Measurements from ENCODE around the gene SBK2. TPM values are rescaled to one million over a fixed set of nuclear protein-coding genes. Genes with fewer than 3 reads are reported as not detected.
"Not testable (repeated sequence)": the region's sequence is repeated elsewhere in the genome, so short reads cannot be mapped to it uniquely, and the experiment has no call there.

The SBK2 gene
- total RNA-seq, 1 experiment from 2014 or later: 3.5 TPM

GRCh38 chr19:55535965-55536350 is 975 bp downstream of the SBK2 start:
- no TSS peak for BruUV-seq (replicated peaks)
- Histone ChIP-seq H3K4me1 (replicated peaks; ENCODE audit: insufficient read depth) (peaks cover 19% of the 10 kb centered on the region), H3K4me3 (no peak overlapping the region), H3K27ac (no peak overlapping the region), H4K20me1 (ENCODE audit: insufficient read depth) (no peaks in the 10 kb centered on the region), H3K9me3 (ENCODE audit: insufficient read depth, low read depth) (no peaks in the 10 kb centered on the region), H3K27me3 (ENCODE audit: insufficient read depth, low read depth) (no peaks in the 10 kb centered on the region), H2AFZ (no peak overlapping the region), H3K4me2 (no peak overlapping the region), H3K9me2 (ENCODE audit: insufficient read depth) (no peaks in the 10 kb centered on the region), H3F3A (ENCODE audit: insufficient read depth, low read depth) (peaks cover 33% of the 10 kb centered on the region), H3K36me3 (ENCODE audit: low read depth) (no peaks in the 10 kb centered on the region), H3K79me2 (ENCODE audit: low read depth) (no peaks in the 10 kb centered on the region)
- intact Hi-C loops (cut with micrococcal nuclease; ENCODE audit: unreplicated experiment): no loop called here
- DNase-seq: no peak
- ChIA-PET POLR2A (ENCODE audit: unreplicated experiment) (interaction anchor here (0.7 kb wide), 1 partner anchor 11 kb away, joined by 5 read pairs; no protein-coding TSS in a partner anchor), CTCF (interaction anchor here (0.6 kb wide), 1 partner anchor 24 kb away, joined by 3 read pairs; no protein-coding TSS in a partner anchor)
- TF ChIP-seq EZH2 (IDR thresholded peaks at IDR 0.05; ENCODE audit: low read depth) (no peak), CTCF (conservative IDR thresholded peaks at IDR 0.05) (no peak)

GRCh38 chr19:55535173-55535964 is 1.6 kb downstream of the SBK2 start:
- Histone ChIP-seq H4K20me1 (ENCODE audit: insufficient read depth) (no peaks in the 10 kb centered on the region), H3F3A (ENCODE audit: insufficient read depth, low read depth) (peaks cover 32% of the 10 kb centered on the region), H3K4me1 (replicated peaks; ENCODE audit: insufficient read depth) (peaks cover 19% of the 10 kb centered on the region), H3K36me3 (ENCODE audit: low read depth) (no peaks in the 10 kb centered on the region), H3K27me3 (ENCODE audit: insufficient read depth, low read depth) (no peaks in the 10 kb centered on the region), H3K4me2 (no peak overlapping the region), H3K79me2 (ENCODE audit: low read depth) (no peaks in the 10 kb centered on the region), H3K9me2 (ENCODE audit: insufficient read depth) (no peaks in the 10 kb centered on the region), H3K27ac (no peak overlapping the region), H3K9me3 (ENCODE audit: insufficient read depth, low read depth) (no peaks in the 10 kb centered on the region), H3K4me3 (no peak overlapping the region), H2AFZ (no peak overlapping the region)
- no peak for DNase-seq
- intact Hi-C loops (cut with micrococcal nuclease; ENCODE audit: unreplicated experiment): no loop called here
- ChIA-PET CTCF (interaction anchor here (0.6 kb wide), 2 partner anchors 23 to 67 kb away, joined by 3 read pairs; no protein-coding TSS in a partner anchor), POLR2A (ENCODE audit: unreplicated experiment) (interaction anchor here (0.6 to 0.7 kb wide), 3 partner anchors 12 to 322 kb away, joined by 5 to 19 read pairs (median 5); no protein-coding TSS in a partner anchor)
- TF ChIP-seq CTCF (conservative IDR thresholded peaks at IDR 0.05): no peak
- TF ChIP-seq EZH2 (IDR thresholded peaks at IDR 0.05; ENCODE audit: low read depth): no peak
- BruUV-seq (replicated peaks): no TSS peak

GRCh38 chr19:55534280-55534679 is 2.7 kb downstream of the SBK2 start:
- ChIA-PET CTCF (interaction anchor here (0.6 kb wide), 1 partner anchor 63 kb away, joined by 9 read pairs; no protein-coding TSS in a partner anchor), POLR2A (ENCODE audit: unreplicated experiment) (interaction anchor here (0.7 kb wide), 1 partner anchor 182 kb away, joined by 19 read pairs; no protein-coding TSS in a partner anchor)
- H3K4me2 ChIP-seq; H3K79me2 ChIP-seq (ENCODE audit: low read depth); H3K27me3 ChIP-seq (ENCODE audit: insufficient read depth, low read depth); H3K4me3 ChIP-seq; H3K27ac ChIP-seq; H3K36me3 ChIP-seq (ENCODE audit: low read depth); H2AFZ ChIP-seq; BruUV-seq (replicated peaks); H3K9me2 ChIP-seq (ENCODE audit: insufficient read depth); DNase-seq; H3K9me3 ChIP-seq (ENCODE audit: insufficient read depth, low read depth); H4K20me1 ChIP-seq (ENCODE audit: insufficient read depth); intact Hi-C loops (cut with micrococcal nuclease; ENCODE audit: unreplicated experiment): not testable (repeated sequence)
- Histone ChIP-seq H3F3A (ENCODE audit: insufficient read depth, low read depth) (peaks cover 22% of the 10 kb centered on the region; the same call in 1 of the 2 replicates), H3K4me1 (replicated peaks; ENCODE audit: insufficient read depth) (peaks cover 19% of the 10 kb centered on the region)

Data from PC-9 (cell line).